HCT116 (cell line): ENCODE measurements around the gene SERTAD3. TPM values are rescaled to one million over a fixed set of nuclear protein-coding genes. Genes with fewer than 3 reads are reported as not detected.

Experiments used
- ATAC-seq: fragments of 200-7000 bp; cut with Tn5 transposase; 2 replicates; pipeline ENCODE4 v1.9.1; 2020; ENCODE audit warnings: mild to moderate bottlenecking, moderate library complexity
- BruUV-seq: library from RNA; stranded (reverse); fragments of 400-500 nt; replicated peaks from 2 replicates; lab custom pipeline; 2021; lab: Mats Ljungman, UMichigan
- CTCF ChIA-PET: fragments of 300-600 bp; sonication (Branson Sonifier 250); formaldehyde crosslinking; loops from one replicate; lab custom pipeline; 2021; ENCODE audit warnings: antibody characterized with exemption; lab: Charles Lee
- POLR2A ChIA-PET: fragments of 300-600, 350-600 bp; sonication (Branson Sonifier 250); formaldehyde crosslinking; loops from one replicate; lab custom pipeline; 2021; ENCODE audit warnings: antibody characterized with exemption; lab: Charles Lee
- RAD21 ChIA-PET, 2 experiments: fragments of 300-600 bp; sonication (Branson Sonifier 250); formaldehyde crosslinking; loops; one replicate each; lab custom pipeline; 2023; ENCODE audit warnings: low total read pairs in 2 of 2; ENCODE audit not compliant: uncharacterized antibody in 2 of 2, unreplicated experiment in 2 of 2, low non-redundant PET in 1 of 2; lab: Charles Lee
- DNase-seq: peaks from one replicate; pipeline ENCODE4 v3.0.0-alpha.2; 2010; ENCODE audit warnings: low read depth, low spot score
- H2AFZ ChIP-seq: fragments of 200-600 bp; shearing (Covaris generic), sonication (generic); 2 replicates; pipeline ENCODE4 v1.6.1; 2017; ENCODE audit warnings: low read depth, mixed run types, mixed read lengths, antibody characterized with exemption, low read length; ENCODE audit not compliant: poor library complexity, severe bottlenecking
- H3K27ac ChIP-seq: 2 replicates; pipeline ENCODE4 v1.5.1; 2012; ENCODE audit warnings: low read depth, low read length
- H3K27me3 ChIP-seq: fragments of 200-600 bp; sonication (generic); 2 replicates; pipeline ENCODE4 v1.6.1; 2016; ENCODE audit warnings: mixed run types, low read length, mixed read lengths; ENCODE audit not compliant: insufficient read depth
- H3K36me3 ChIP-seq, 2 experiments: fragments of 200-500 bp in 1 of 2; fragments of 200-600 bp in 1 of 2; sonication (Bioruptor generic) in 1 of 2; sonication (generic) in 1 of 2; 2 replicates each; pipeline versions ENCODE4 v1.5.1 to v1.6.1; 2014 to 2016; ENCODE audit warnings: low read length in 2 of 2, inconsistent platforms in 1 of 2, mixed read lengths in 1 of 2, mixed run types in 1 of 2; ENCODE audit not compliant: insufficient read depth in 2 of 2, control insufficient read depth in 1 of 2
- H3K4me1 ChIP-seq, 2 experiments: fragments of 200-600 bp in 1 of 2; sonication (generic) in 1 of 2; 2 replicates each; pipeline versions ENCODE4 v1.5.1 to v1.6.1; 2012 to 2017; ENCODE audit warnings: low read length in 2 of 2, inconsistent platforms in 1 of 2, mild to moderate bottlenecking in 1 of 2, mixed read lengths in 1 of 2, mixed run types in 1 of 2, moderate library complexity in 1 of 2; ENCODE audit not compliant: insufficient read depth in 2 of 2, control insufficient read depth in 1 of 2
- H3K4me2 ChIP-seq: fragments of 200-600 bp; sonication (generic); 2 replicates; pipeline ENCODE4 v1.6.1; 2017; ENCODE audit warnings: mixed run types, low read length, mixed read lengths
- H3K4me3 ChIP-seq, 2 experiments: fragments of 200-600 bp in 1 of 2; sonication (generic) in 1 of 2; replicated peaks in 1 of 2; 2 replicates each; pipeline ENCODE4 v1.5.1; 2011 to 2016; ENCODE audit warnings: low read length in 2 of 2, control low read depth in 1 of 2, low read depth in 1 of 2, mild to moderate bottlenecking in 1 of 2, mixed read lengths in 1 of 2, mixed run types in 1 of 2
- H3K79me2 ChIP-seq: fragments of 200-600 bp; sonication (generic); 2 replicates; pipeline ENCODE4 v1.6.1; 2017; ENCODE audit warnings: mild to moderate bottlenecking, mixed run types, low read length, moderate library complexity, mixed read lengths; ENCODE audit not compliant: insufficient read depth
- H3K9ac ChIP-seq: fragments of 200-600 bp; sonication (generic); 2 replicates; pipeline ENCODE4 v1.6.1; 2016; ENCODE audit warnings: low read length, mixed read lengths
- H3K9me2 ChIP-seq: fragments of 200-600 bp; sonication (generic), shearing (Covaris generic); 2 replicates; pipeline ENCODE4 v1.6.1; 2017; ENCODE audit warnings: mixed run types, mild to moderate bottlenecking, moderate library complexity; ENCODE audit not compliant: insufficient read depth
- H3K9me3 ChIP-seq, 2 experiments: fragments of 200-500 bp in 1 of 2; fragments of 200-600 bp in 1 of 2; sonication (Bioruptor generic) in 1 of 2; sonication (generic) in 1 of 2; 2 replicates each; pipeline ENCODE4 v1.6.1; 2014 to 2017; ENCODE audit warnings: low read length in 2 of 2, mixed read lengths in 2 of 2, inconsistent platforms in 1 of 2, low read depth in 1 of 2, mild to moderate bottlenecking in 1 of 2, mixed run types in 1 of 2, moderate library complexity in 1 of 2; ENCODE audit not compliant: control insufficient read depth in 1 of 2, insufficient read depth in 1 of 2
- H4K20me1 ChIP-seq: fragments of 200-600 bp; sonication (generic), shearing (Covaris generic); 2 replicates; pipeline ENCODE4 v1.6.1; 2017; ENCODE audit warnings: mixed run types, mild to moderate bottlenecking, moderate library complexity; ENCODE audit not compliant: insufficient read depth
- CBX3 ChIP-seq: IDR thresholded peaks from 2 replicates; pipeline ENCODE4 v1.6.1; 2012; ENCODE audit warnings: low read depth
- MAX ChIP-seq: IDR thresholded peaks from 2 replicates; pipeline ENCODE4 v1.6.1; 2012
- POLR2AphosphoS5 ChIP-seq: IDR thresholded peaks from 2 replicates; pipeline ENCODE4 v1.6.1; 2011; ENCODE audit warnings: mild to moderate bottlenecking, low read depth, low read length, moderate library complexity
- RAD21 ChIP-seq: IDR thresholded peaks from 2 replicates; pipeline ENCODE4 v1.6.1; 2012; ENCODE audit warnings: low read depth, mild to moderate bottlenecking
- YY1 ChIP-seq: IDR thresholded peaks from 2 replicates; pipeline ENCODE4 v1.6.1; 2011; ENCODE audit warnings: low read length, low read depth, moderate library complexity, mild to moderate bottlenecking; ENCODE audit not compliant: insufficient replicate concordance; ENCODE audit errors: extremely low read depth
- intact Hi-C: fragments of 100-400 bp; cut with micrococcal nuclease; formaldehyde crosslinking; loops from 2 replicates; pipeline ENCODE4 v1.10.0; 2022
- total RNA-seq: library from RNA; stranded (reverse); gene quantifications from one replicate; pipeline ENCODE4 v1.2.1, GENCODE V29; 2021; ENCODE audit not compliant: unreplicated experiment
- TF ChIP-seq, protein P1 (sequence below), 3 experiments: fragments of 200-600 bp in 1 of 3; sonication (generic) in 1 of 3; IDR thresholded peaks in 2 of 3; conservative IDR thresholded peaks in 1 of 3; 2 replicates each; pipeline ENCODE4 v1.5.1; 2012 to 2017; ENCODE audit warnings: low read depth in 2 of 3, low read length in 2 of 3, antibody characterized with exemption in 1 of 3, borderline replicate concordance in 1 of 3, control low read depth in 1 of 3, mild to moderate bottlenecking in 1 of 3, mixed read lengths in 1 of 3, mixed run types in 1 of 3, moderate library complexity in 1 of 3; ENCODE audit not compliant: insufficient read depth in 1 of 3

SERTAD3 gene
- total RNA-seq, 1 experiment from 2014 or later: 32.4 TPM

DNA sequence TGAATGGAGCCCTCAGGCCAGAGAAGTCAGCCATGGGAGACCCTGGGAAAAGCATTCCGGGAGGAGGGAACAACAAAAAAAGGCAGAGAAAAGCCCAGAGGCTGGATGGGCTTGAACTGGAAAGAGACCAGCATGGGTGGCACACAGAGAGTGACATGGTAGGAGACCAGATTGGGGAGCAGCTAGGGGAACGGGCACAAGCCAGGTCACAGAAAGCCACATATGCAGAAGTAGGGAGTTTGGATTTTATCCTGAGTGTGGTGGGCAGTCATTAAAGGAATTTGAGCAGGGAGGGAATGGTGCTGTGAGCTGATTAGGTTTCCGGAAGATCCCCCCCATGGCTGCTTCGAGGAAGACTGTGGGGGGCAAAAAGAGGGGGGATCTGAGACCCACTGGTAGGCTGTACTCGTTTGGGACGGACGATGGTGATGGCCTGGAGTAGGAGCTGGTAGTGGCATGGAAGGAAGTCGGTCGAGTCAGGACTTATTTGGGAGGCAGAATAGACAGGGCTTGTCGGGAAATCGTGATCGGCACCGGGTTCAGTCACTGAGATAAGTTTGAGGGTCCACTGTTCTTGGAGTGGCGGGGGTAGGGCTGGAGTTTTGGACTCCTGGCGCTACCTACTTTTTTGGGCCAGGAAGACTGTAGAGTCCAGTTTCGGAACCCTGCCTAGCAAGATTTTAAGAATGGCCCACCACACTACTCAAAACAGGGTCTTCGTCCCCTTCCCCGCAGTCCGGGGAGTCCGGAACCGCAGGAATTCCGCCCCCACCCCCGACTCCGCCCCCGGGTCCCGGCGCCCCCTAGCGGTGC, 19.3 kb downstream of the SERTAD3 start:
- H3K36me3 ChIP-seq: peaks cover 5 to 13% of the 10 kb centered on the region in 2 experiments; a peak in 2 of 4 replicates
- H3K9ac ChIP-seq: peak overlapping the region; percentile 80
- peaks cover 35% of the 10 kb centered on the region for H3K79me2 ChIP-seq
- no peaks in the 10 kb centered on the region for H3K9me2 ChIP-seq
- H3K27ac ChIP-seq: peak overlapping the region; percentile 98
- peak overlapping the region; percentile 95 for H3K4me2 ChIP-seq
- ChIA-PET RAD21 (no interaction called here), POLR2A (interaction anchor here (1.6 to 2.2 kb wide), 2 partner anchors 18 to 20 kb away, joined by 4 to 6 read pairs; partner anchors contain the start of gene SERTAD3), CTCF (interaction anchor here (0.6 kb wide), 1 partner anchor 9 kb away, joined by 3 read pairs; no protein-coding TSS in a partner anchor)
- H4K20me1 ChIP-seq: no peaks in the 10 kb centered on the region
- BruUV-seq: TSS peak; percentile 74
- H2AFZ ChIP-seq: no peak overlapping the region
- no peaks in the 10 kb centered on the region for H3K9me3 ChIP-seq
- H3K4me3 ChIP-seq: peak overlapping the region; percentile 65 to 84
- peaks cover 31 to 64% of the 10 kb centered on the region in 2 experiments for H3K4me1 ChIP-seq
- no peak for ATAC-seq
- H3K27me3 ChIP-seq: no peaks in the 10 kb centered on the region
- intact Hi-C loops: loop anchor here (1.0 to 5.0 kb wide), 2 partner anchors 18 to 177 kb away; partner anchors contain the start of gene LTBP4
- DNase-seq: no peak
- no peak for TF ChIP-seq POLR2AphosphoS5
- TF ChIP-seq, protein P1, sequence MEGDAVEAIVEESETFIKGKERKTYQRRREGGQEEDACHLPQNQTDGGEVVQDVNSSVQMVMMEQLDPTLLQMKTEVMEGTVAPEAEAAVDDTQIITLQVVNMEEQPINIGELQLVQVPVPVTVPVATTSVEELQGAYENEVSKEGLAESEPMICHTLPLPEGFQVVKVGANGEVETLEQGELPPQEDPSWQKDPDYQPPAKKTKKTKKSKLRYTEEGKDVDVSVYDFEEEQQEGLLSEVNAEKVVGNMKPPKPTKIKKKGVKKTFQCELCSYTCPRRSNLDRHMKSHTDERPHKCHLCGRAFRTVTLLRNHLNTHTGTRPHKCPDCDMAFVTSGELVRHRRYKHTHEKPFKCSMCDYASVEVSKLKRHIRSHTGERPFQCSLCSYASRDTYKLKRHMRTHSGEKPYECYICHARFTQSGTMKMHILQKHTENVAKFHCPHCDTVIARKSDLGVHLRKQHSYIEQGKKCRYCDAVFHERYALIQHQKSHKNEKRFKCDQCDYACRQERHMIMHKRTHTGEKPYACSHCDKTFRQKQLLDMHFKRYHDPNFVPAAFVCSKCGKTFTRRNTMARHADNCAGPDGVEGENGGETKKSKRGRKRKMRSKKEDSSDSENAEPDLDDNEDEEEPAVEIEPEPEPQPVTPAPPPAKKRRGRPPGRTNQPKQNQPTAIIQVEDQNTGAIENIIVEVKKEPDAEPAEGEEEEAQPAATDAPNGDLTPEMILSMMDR (IDR thresholded peaks at IDR 0.05 in 2 of 3, conservative IDR thresholded peaks at IDR 0.05 in 1 of 3; ENCODE audit: borderline replicate concordance in 1 of 3, insufficient read depth in 1 of 3, low read depth in 2 of 3, low read length in 2 of 3): no peak
- no peak for TF ChIP-seq CBX3
- no peak for TF ChIP-seq YY1
- no peak for TF ChIP-seq MAX
- no peak for TF ChIP-seq RAD21
